ENCODE measurements around the gene ABCC8.

ABCC8 gene

GRCh38 chr11:17386331-17387084 is 90.1 kb downstream of the ABCC8 start:
- peaks cover 6% of the 10 kb centered on the region; the same call in 1 of the 2 replicates for H3K4me1 ChIP-seq (ENCODE audit: insufficient read depth, low read length)
- WGBS = 78% methylated on average over 23 of the region's 23 CpGs

GRCh38 chr11:17385926-17386325 is 90.7 kb downstream of the ABCC8 start:
- Histone ChIP-seq H3K4me3 (ENCODE audit: low read length) (no peak overlapping the region), H3K27ac (ENCODE audit: low read depth, low read length) (no peak overlapping the region), H3K27me3 (ENCODE audit: insufficient read depth, low read length) (peaks cover 8% of the 10 kb centered on the region), H3K9ac (ENCODE audit: low read depth, low read length) (no peak overlapping the region), H3K9me3 (ENCODE audit: insufficient read depth, low read depth, low read length) (no peaks in the 10 kb centered on the region), H3K4me1 (ENCODE audit: insufficient read depth, low read length) (peaks cover 6% of the 10 kb centered on the region; the same call in 1 of the 2 replicates), H3K36me3 (ENCODE audit: insufficient read depth, low read length) (no peaks in the 10 kb centered on the region)
- WGBS = 91% methylated on average over 6 of the region's 6 CpGs

More at GRCh38 chr11:17386331-17387084, 90.1 kb downstream of the ABCC8 start:
- Histone ChIP-seq H3K9me3 (ENCODE audit: insufficient read depth, low read depth, low read length) (no peaks in the 10 kb centered on the region), H3K4me3 (ENCODE audit: low read length) (no peak overlapping the region), H3K36me3 (ENCODE audit: insufficient read depth, low read length) (no peaks in the 10 kb centered on the region), H3K9ac (ENCODE audit: low read depth, low read length) (no peak overlapping the region), H3K27ac (ENCODE audit: low read depth, low read length) (no peak overlapping the region), H3K27me3 (ENCODE audit: insufficient read depth, low read length) (peaks cover 8% of the 10 kb centered on the region)

GRCh38 chr11:17385492-17385891 is 91.2 kb downstream of the ABCC8 start:
- Histone ChIP-seq H3K9ac (ENCODE audit: low read depth, low read length) (no peak overlapping the region), H3K36me3 (ENCODE audit: insufficient read depth, low read length) (no peaks in the 10 kb centered on the region)
- 87% methylated on average over 5 of the region's 5 CpGs for WGBS

GRCh38 chr11:17384002-17384511 is 92.6 kb downstream of the ABCC8 start:
- Histone ChIP-seq H3K4me1 (ENCODE audit: insufficient read depth, low read length) (no peaks in the 10 kb centered on the region), H3K27me3 (ENCODE audit: insufficient read depth, low read length) (peaks cover 8% of the 10 kb centered on the region), H3K9me3 (ENCODE audit: insufficient read depth, low read depth, low read length) (peaks cover 4% of the 10 kb centered on the region; the same call in 1 of the 2 replicates), H3K9ac (ENCODE audit: low read depth, low read length) (no peak overlapping the region), H3K4me3 (ENCODE audit: low read length) (no peak overlapping the region), H3K27ac (ENCODE audit: low read depth, low read length) (no peak overlapping the region), H3K36me3 (ENCODE audit: insufficient read depth, low read length) (no peaks in the 10 kb centered on the region)
- WGBS = 48% methylated on average over 6 of the region's 6 CpGs

More at GRCh38 chr11:17385492-17385891, 91.2 kb downstream of the ABCC8 start:
- no peaks in the 10 kb centered on the region for H3K9me3 ChIP-seq (ENCODE audit: insufficient read depth, low read depth, low read length)
- no peak overlapping the region for H3K4me3 ChIP-seq (ENCODE audit: low read length)
- H3K27ac ChIP-seq (ENCODE audit: low read depth, low read length) = no peak overlapping the region
- peaks cover 8% of the 10 kb centered on the region for H3K27me3 ChIP-seq (ENCODE audit: insufficient read depth, low read length)
- peaks cover 6% of the 10 kb centered on the region; the same call in 1 of the 2 replicates for H3K4me1 ChIP-seq (ENCODE audit: insufficient read depth, low read length)

- Histone ChIP-seq H3K36me3 (ENCODE audit: insufficient read depth, low read length) (no peaks in the 10 kb centered on the region), H3K27me3 (ENCODE audit: insufficient read depth, low read length) (peaks cover 5% of the 10 kb centered on the region), H3K27ac (ENCODE audit: low read depth, low read length) (no peak overlapping the region), H3K9ac (ENCODE audit: low read depth, low read length) (no peak overlapping the region), H3K4me1 (ENCODE audit: insufficient read depth, low read length) (no peaks in the 10 kb centered on the region), H3K4me3 (ENCODE audit: low read length) (no peak overlapping the region), H3K9me3 (ENCODE audit: insufficient read depth, low read depth, low read length) (peaks cover 10% of the 10 kb centered on the region)
- WGBS = 94% methylated on average over 1 of the region's 1 CpG
Observed at GRCh38 chr11:17383461-17383860, 93.2 kb downstream of the ABCC8 start.

- peaks cover 17% of the 10 kb centered on the region for H3K9me3 ChIP-seq (ENCODE audit: insufficient read depth, low read depth, low read length)
- no peak overlapping the region for H3K4me3 ChIP-seq (ENCODE audit: low read length)
- WGBS = 87% methylated on average over 8 of the region's 8 CpGs
- no peaks in the 10 kb centered on the region for H3K36me3 ChIP-seq (ENCODE audit: insufficient read depth, low read length)
- no peaks in the 10 kb centered on the region for H3K4me1 ChIP-seq (ENCODE audit: insufficient read depth, low read length)
- no peaks in the 10 kb centered on the region for H3K27me3 ChIP-seq (ENCODE audit: insufficient read depth, low read length)
- H3K27ac ChIP-seq (ENCODE audit: low read depth, low read length) = no peak overlapping the region
- no peak overlapping the region for H3K9ac ChIP-seq (ENCODE audit: low read depth, low read length)
Observed at GRCh38 chr11:17382046-17382728, 94.5 kb downstream of the ABCC8 start.

- Histone ChIP-seq H3K4me1 (ENCODE audit: insufficient read depth, low read length) (no peaks in the 10 kb centered on the region), H3K27ac (ENCODE audit: low read depth, low read length) (no peak overlapping the region), H3K9ac (ENCODE audit: low read depth, low read length) (no peak overlapping the region), H3K27me3 (ENCODE audit: insufficient read depth, low read length) (no peaks in the 10 kb centered on the region), H3K4me3 (ENCODE audit: low read length) (no peak overlapping the region), H3K9me3 (ENCODE audit: insufficient read depth, low read depth, low read length) (peaks cover 20% of the 10 kb centered on the region), H3K36me3 (ENCODE audit: insufficient read depth, low read length) (no peaks in the 10 kb centered on the region)
- 78% methylated on average over 4 of the region's 4 CpGs for WGBS
Observed at GRCh38 chr11:17381156-17381555, 95.5 kb downstream of the ABCC8 start.

- Histone ChIP-seq H3K27ac (ENCODE audit: low read depth, low read length) (no peak overlapping the region), H3K27me3 (ENCODE audit: insufficient read depth, low read length) (no peaks in the 10 kb centered on the region), H3K9me3 (ENCODE audit: insufficient read depth, low read depth, low read length) (peaks cover 20% of the 10 kb centered on the region), H3K9ac (ENCODE audit: low read depth, low read length) (no peak overlapping the region), H3K36me3 (ENCODE audit: insufficient read depth, low read length) (no peaks in the 10 kb centered on the region), H3K4me3 (ENCODE audit: low read length) (no peak overlapping the region), H3K4me1 (ENCODE audit: insufficient read depth, low read length) (no peaks in the 10 kb centered on the region)
- 88% methylated on average over 7 of the region's 7 CpGs for WGBS
Observed at GRCh38 chr11:17379383-17380180, 97.1 kb downstream of the ABCC8 start.

GRCh38 chr11:17378655-17379054 is 98.0 kb downstream of the ABCC8 start:
- peaks cover 27% of the 10 kb centered on the region for H3K9me3 ChIP-seq (ENCODE audit: insufficient read depth, low read depth, low read length)
- no peak overlapping the region for H3K9ac ChIP-seq (ENCODE audit: low read depth, low read length)
- no peak overlapping the region for H3K4me3 ChIP-seq (ENCODE audit: low read length)
- no peaks in the 10 kb centered on the region for H3K36me3 ChIP-seq (ENCODE audit: insufficient read depth, low read length)
- no peak overlapping the region for H3K27ac ChIP-seq (ENCODE audit: low read depth, low read length)
- WGBS = 95% methylated on average over 2 of the region's 2 CpGs
- H3K4me1 ChIP-seq (ENCODE audit: insufficient read depth, low read length) = no peaks in the 10 kb centered on the region
- no peaks in the 10 kb centered on the region for H3K27me3 ChIP-seq (ENCODE audit: insufficient read depth, low read length)

- 87% methylated on average over 3 of the region's 3 CpGs for WGBS
- peaks cover 48% of the 10 kb centered on the region for H3K9me3 ChIP-seq (ENCODE audit: insufficient read depth, low read depth, low read length)
- H3K9ac ChIP-seq (ENCODE audit: low read depth, low read length) = no peak overlapping the region
- H3K27ac ChIP-seq (ENCODE audit: low read depth, low read length) = no peak overlapping the region
- no peak overlapping the region for H3K4me3 ChIP-seq (ENCODE audit: low read length)
- H3K27me3 ChIP-seq (ENCODE audit: insufficient read depth, low read length) = no peaks in the 10 kb centered on the region
- H3K36me3 ChIP-seq (ENCODE audit: insufficient read depth, low read length) = no peaks in the 10 kb centered on the region
- H3K4me1 ChIP-seq (ENCODE audit: insufficient read depth, low read length) = no peaks in the 10 kb centered on the region
Observed at GRCh38 chr11:17376493-17376892, 100.2 kb downstream of the ABCC8 start.

GRCh38 chr11:17375547-17375946 is 101.1 kb downstream of the ABCC8 start:
- WGBS = 96% methylated on average over 5 of the region's 5 CpGs
- Histone ChIP-seq H3K9ac (ENCODE audit: low read depth, low read length) (no peak overlapping the region), H3K4me1 (ENCODE audit: insufficient read depth, low read length) (no peaks in the 10 kb centered on the region), H3K27me3 (ENCODE audit: insufficient read depth, low read length) (no peaks in the 10 kb centered on the region), H3K27ac (ENCODE audit: low read depth, low read length) (no peak overlapping the region), H3K36me3 (ENCODE audit: insufficient read depth, low read length) (no peaks in the 10 kb centered on the region), H3K4me3 (ENCODE audit: low read length) (no peak overlapping the region), H3K9me3 (ENCODE audit: insufficient read depth, low read depth, low read length) (peaks cover 58% of the 10 kb centered on the region)
